ENCODE data around the gene MAP3K3. TPM values are rescaled to one million over a fixed set of nuclear protein-coding genes. Genes with fewer than 3 reads are reported as not detected.
"Not testable (repeated sequence)": the region's sequence is repeated elsewhere in the genome, so short reads cannot be mapped to it uniquely, and the experiment has no call there.

Gene MAP3K3
- total and polyA plus RNA-seq, 4 donors: 24.5 to 56.3 (median 41.5) TPM

GRCh38 chr17:63714550-63715277 is 92.5 kb downstream of the MAP3K3 start:
- Histone ChIP-seq H3K4me1 (ENCODE audit: control insufficient read depth in 5 of 5, insufficient read depth in 5 of 5, low read length in 5 of 5) (no peaks in the 10 kb centered on the region), H3K27ac (ENCODE audit: low read depth in 1 of 2, low read length in 1 of 2) (no peak overlapping the region), H3K4me3 (no peak overlapping the region), H3K9ac (ENCODE audit: insufficient read depth in 1 of 2, low read length in 2 of 2) (no peak overlapping the region), H3K36me3 (ENCODE audit: control insufficient read depth in 4 of 4, insufficient read depth in 4 of 4, low read length in 4 of 4) (peaks cover 6 to 32% (median 22%) of the 10 kb centered on the region in 4 donors), H3K9me3 (ENCODE audit: control insufficient read depth in 4 of 4, insufficient read depth in 3 of 4, low read length in 3 of 4) (peaks cover 0 to 2% (median 0%) of the 10 kb centered on the region in 4 donors), H3K27me3 (ENCODE audit: control insufficient read depth in 3 of 3, insufficient read depth in 3 of 3, low read length in 2 of 3) (no peaks in the 10 kb centered on the region)
- DNase-seq: no peak
- TF ChIP-seq CTCF (IDR thresholded peaks at IDR 0.05; ENCODE audit: control extremely low read depth, extremely low read depth): no peak
- WGBS, 2 donors: 77 to 91% methylated on average over 10 of the region's 10 CpGs
- ATAC-seq (ENCODE audit: insufficient read depth, low FRiP score): no peak

- Histone ChIP-seq H3K4me3 (no peak overlapping the region), H3K36me3 (ENCODE audit: control insufficient read depth in 4 of 4, insufficient read depth in 4 of 4, low read length in 4 of 4) (peaks cover 0 to 24% (median 13%) of the 10 kb centered on the region in 4 donors)
- 88 to 90% methylated on average over 3 of the region's 3 CpGs for WGBS, 2 donors
Observed at GRCh38 chr17:63716426-63716825, 94.2 kb downstream of the MAP3K3 start.

GRCh38 chr17:63718988-63719387 is 96.8 kb downstream of the MAP3K3 start:
- Histone ChIP-seq H3K36me3 (ENCODE audit: control insufficient read depth in 4 of 4, insufficient read depth in 4 of 4, low read length in 4 of 4) (peaks cover 0 to 12% (median 5%) of the 10 kb centered on the region in 4 donors), H3K27me3 (ENCODE audit: control insufficient read depth in 3 of 3, insufficient read depth in 3 of 3, low read length in 2 of 3) (no peaks in the 10 kb centered on the region), H3K9ac (ENCODE audit: insufficient read depth in 1 of 2, low read length in 2 of 2) (no peak overlapping the region), H3K4me3 (no peak overlapping the region), H3K27ac (ENCODE audit: low read depth in 1 of 2, low read length in 1 of 2) (no peak overlapping the region), H3K4me1 (ENCODE audit: control insufficient read depth in 5 of 5, insufficient read depth in 5 of 5, low read length in 5 of 5) (peaks cover 0 to 6% (median 0%) of the 10 kb centered on the region in 5 donors), H3K9me3 (ENCODE audit: control insufficient read depth in 4 of 4, insufficient read depth in 3 of 4, low read length in 3 of 4) (peaks cover 0 to 2% (median 0%) of the 10 kb centered on the region in 4 donors)
- DNase-seq (no peak), ATAC-seq (ENCODE audit: insufficient read depth, low FRiP score) (no peak)
- TF ChIP-seq CTCF (IDR thresholded peaks at IDR 0.05; ENCODE audit: control extremely low read depth, extremely low read depth): no peak
- 90 to 95% methylated on average over 5 of the region's 5 CpGs for WGBS, 2 donors

More at GRCh38 chr17:63716426-63716825, 94.2 kb downstream of the MAP3K3 start:
- DNase-seq (no peak), ATAC-seq (ENCODE audit: insufficient read depth, low FRiP score) (no peak)
- Histone ChIP-seq H3K9ac (ENCODE audit: insufficient read depth in 1 of 2, low read length in 2 of 2) (no peak overlapping the region), H3K9me3 (ENCODE audit: control insufficient read depth in 4 of 4, insufficient read depth in 3 of 4, low read length in 3 of 4) (peaks cover 0 to 2% (median 0%) of the 10 kb centered on the region in 4 donors), H3K4me1 (ENCODE audit: control insufficient read depth in 5 of 5, insufficient read depth in 5 of 5, low read length in 5 of 5) (no peaks in the 10 kb centered on the region), H3K27me3 (ENCODE audit: control insufficient read depth in 3 of 3, insufficient read depth in 3 of 3, low read length in 2 of 3) (no peaks in the 10 kb centered on the region), H3K27ac (ENCODE audit: low read depth in 1 of 2, low read length in 1 of 2) (no peak overlapping the region)
- no peak for TF ChIP-seq CTCF (IDR thresholded peaks at IDR 0.05; ENCODE audit: control extremely low read depth, extremely low read depth)

GRCh38 chr17:63720194-63720593 is 98.0 kb downstream of the MAP3K3 start:
- H3K27ac ChIP-seq (ENCODE audit: low read depth in 1 of 2, low read length in 1 of 2); ATAC-seq (ENCODE audit: insufficient read depth, low FRiP score); H3K9ac ChIP-seq (ENCODE audit: insufficient read depth in 1 of 2, low read length in 2 of 2); DNase-seq; H3K9me3 ChIP-seq (ENCODE audit: control insufficient read depth in 4 of 4, insufficient read depth in 3 of 4, low read length in 3 of 4); H3K4me1 ChIP-seq (ENCODE audit: control insufficient read depth in 5 of 5, insufficient read depth in 5 of 5, low read length in 5 of 5); H3K4me3 ChIP-seq; H3K27me3 ChIP-seq (ENCODE audit: control insufficient read depth in 3 of 3, insufficient read depth in 3 of 3, low read length in 2 of 3); H3K36me3 ChIP-seq (ENCODE audit: control insufficient read depth in 4 of 4, insufficient read depth in 4 of 4, low read length in 4 of 4): not testable (repeated sequence)
- 98 to 99% methylated on average over 5 of the region's 5 CpGs for WGBS, 2 donors
